SK-N-SH (cell line): ENCODE measurements around the gene LENG9. TPM values are rescaled to one million over a fixed set of nuclear protein-coding genes. Genes with fewer than 3 reads are reported as not detected.

ENCODE experiments used
- CTCF ChIA-PET: fragments of 300-600, 350-600 bp; formaldehyde crosslinking; extraction: SDS; loops from one replicate; lab custom pipeline; 2021; lab: Yijun Ruan, JAX
- POLR2A ChIA-PET: fragments of 350-600 bp; sonication (Branson Sonifier 250); formaldehyde crosslinking; extraction: SDS; loops from one replicate; lab custom pipeline; 2020; ENCODE audit warnings: antibody characterized with exemption, inconsistent platforms; lab: Yijun Ruan, JAX
- DNase-seq: peaks from one replicate; pipeline ENCODE4 v3.0.0; 2012
- H2AFZ ChIP-seq: fragments of 200-600 bp; sonication (generic); 2 replicates; pipeline ENCODE4 v1.8.1; 2016; ENCODE audit warnings: antibody characterized with exemption, mild to moderate bottlenecking, low read depth
- H3F3A ChIP-seq: fragments of 200-600 bp; sonication (generic); replicated peaks from 2 replicates; pipeline ENCODE3; 2016; ENCODE audit warnings: antibody characterized with exemption, mild to moderate bottlenecking; ENCODE audit not compliant: insufficient read depth
- H3K27ac ChIP-seq, 2 experiments: fragments of 200-500 bp in 1 of 2; fragments of 200-600 bp in 1 of 2; sonication (Bioruptor generic) in 1 of 2; sonication (generic), shearing (Covaris generic) in 1 of 2; 2 replicates each; pipeline versions ENCODE4 v1.5.1 to v1.6.1; 2014 to 2016; ENCODE audit warnings: low read depth in 2 of 2, inconsistent platforms in 1 of 2, low read length in 1 of 2, mild to moderate bottlenecking in 1 of 2, mixed read lengths in 1 of 2
- H3K27me3 ChIP-seq: fragments of 200-600 bp; sonication (generic), shearing (Covaris generic); 2 replicates; pipeline ENCODE4 v1.6.1; 2016; ENCODE audit warnings: mixed run types; ENCODE audit not compliant: insufficient read depth
- H3K36me3 ChIP-seq, 2 experiments: fragments of 200-500 bp in 1 of 2; fragments of 200-600 bp in 1 of 2; sonication (Bioruptor generic) in 1 of 2; sonication (generic) in 1 of 2; replicated peaks in 1 of 2; 2 replicates each; pipeline versions ENCODE3 to v1.5.1; 2014 to 2016; ENCODE audit warnings: low read length in 1 of 2, mild to moderate bottlenecking in 1 of 2; ENCODE audit not compliant: insufficient read depth in 2 of 2, control insufficient read depth in 1 of 2
- H3K4me1 ChIP-seq, 2 experiments: fragments of 200-500 bp in 1 of 2; fragments of 200-600 bp in 1 of 2; sonication (Bioruptor generic) in 1 of 2; sonication (generic), shearing (Covaris generic) in 1 of 2; 2 replicates each; pipeline versions ENCODE4 v1.5.1 to v1.6.1; 2014 to 2016; ENCODE audit warnings: low read depth in 1 of 2, low read length in 1 of 2, mixed run types in 1 of 2; ENCODE audit not compliant: insufficient read depth in 2 of 2, control insufficient read depth in 1 of 2
- H3K4me2 ChIP-seq: fragments of 200-600 bp; sonication (generic), shearing (Covaris generic); 2 replicates; pipeline ENCODE4 v1.6.1; 2017; ENCODE audit warnings: mixed run types
- H3K4me3 ChIP-seq, 2 experiments: fragments of 200-500 bp in 1 of 2; fragments of 200-600 bp in 1 of 2; sonication (Bioruptor generic) in 1 of 2; sonication (generic), shearing (Covaris generic) in 1 of 2; 2 replicates each; pipeline versions ENCODE4 v1.5.1 to v1.8.1; 2014 to 2016; ENCODE audit warnings: low read depth in 2 of 2, inconsistent platforms in 1 of 2, low read length in 1 of 2, mild to moderate bottlenecking in 1 of 2, mixed read lengths in 1 of 2, moderate library complexity in 1 of 2
- H3K79me2 ChIP-seq: fragments of 200-600 bp; sonication (generic); 2 replicates; pipeline ENCODE4 v1.8.1; 2017; ENCODE audit warnings: mild to moderate bottlenecking; ENCODE audit not compliant: insufficient read depth
- H3K9ac ChIP-seq: fragments of 200-600 bp; sonication (generic); 2 replicates; pipeline ENCODE4 v1.6.1; 2017; ENCODE audit warnings: mixed run types
- H3K9me2 ChIP-seq: fragments of 200-600 bp; sonication (generic); 2 replicates; pipeline ENCODE4 v1.6.1; 2017; ENCODE audit warnings: mixed run types
- H3K9me3 ChIP-seq: fragments of 200-600 bp; sonication (generic); 2 replicates; pipeline ENCODE4 v1.6.1; 2017; ENCODE audit warnings: mixed run types, mild to moderate bottlenecking, moderate library complexity
- H4K20me1 ChIP-seq: fragments of 200-600 bp; sonication (generic); 2 replicates; pipeline ENCODE4 v1.6.1; 2017; ENCODE audit warnings: mild to moderate bottlenecking, mixed run types; ENCODE audit not compliant: insufficient read depth
- CHD2 ChIP-seq: fragments of 150-350 bp; IDR thresholded peaks from 2 replicates; pipeline ENCODE4 v1.6.1; 2018; ENCODE audit warnings: low read length; ENCODE audit not compliant: partially characterized antibody
- EP300 ChIP-seq, 2 experiments: IDR thresholded peaks; 2 replicates each; pipeline versions ENCODE4 v1.4.0 to v1.6.1; 2012; ENCODE audit warnings: borderline replicate concordance in 1 of 2, low read depth in 1 of 2, low read length in 1 of 2
- EZH2phosphoT487 ChIP-seq: fragments of 200-600 bp; sonication (generic); IDR thresholded peaks from 2 replicates; pipeline ENCODE4 v1.6.1; 2017; ENCODE audit warnings: low read depth, mixed run types, mild to moderate bottlenecking, antibody characterized with exemption, moderate library complexity, borderline replicate concordance
- FOSL2 ChIP-seq: IDR thresholded peaks from 2 replicates; pipeline ENCODE4 v1.4.0; 2012; ENCODE audit warnings: low read depth, mild to moderate bottlenecking, moderate library complexity, borderline replicate concordance
- FOXJ3 ChIP-seq: sonication (generic); formaldehyde crosslinking; IDR thresholded peaks from 2 replicates; pipeline ENCODE4 v1.5.1; 2020; ENCODE audit warnings: mild to moderate bottlenecking, missing genetic modification reagents
- FOXM1 ChIP-seq: IDR thresholded peaks from 2 replicates; pipeline ENCODE4 v1.4.0; 2012; ENCODE audit warnings: low read depth, mild to moderate bottlenecking
- GATA2 ChIP-seq: sonication (generic); formaldehyde crosslinking; IDR thresholded peaks from 2 replicates; pipeline ENCODE4 v1.5.0; 2020; ENCODE audit warnings: mild to moderate bottlenecking, missing genetic modification reagents
- JUND ChIP-seq: IDR thresholded peaks from 2 replicates; pipeline ENCODE4 v1.4.0; 2012
- MAX ChIP-seq: IDR thresholded peaks from 2 replicates; pipeline ENCODE4 v1.4.0; 2012; ENCODE audit warnings: low read depth
- MEF2A ChIP-seq: IDR thresholded peaks from 2 replicates; pipeline ENCODE4 v1.4.0; 2012; ENCODE audit warnings: low read depth, borderline replicate concordance
- NFIC ChIP-seq: IDR thresholded peaks from 2 replicates; pipeline ENCODE4 v1.4.0; 2012; ENCODE audit warnings: borderline replicate concordance
- POLR2AphosphoS5 ChIP-seq: IDR thresholded peaks from 2 replicates; pipeline ENCODE4 v1.6.1; 2012; ENCODE audit warnings: low read depth, low read length
- RAD21 ChIP-seq: IDR thresholded peaks from 2 replicates; pipeline ENCODE4 v1.6.1; 2012; ENCODE audit warnings: mild to moderate bottlenecking, low read length
- RCOR1 ChIP-seq: fragments of 150-350 bp; IDR thresholded peaks from 2 replicates; pipeline ENCODE4 v1.6.1; 2017; ENCODE audit warnings: antibody characterized with exemption, low read length
- REST ChIP-seq: IDR thresholded peaks from 2 replicates; pipeline ENCODE4 v1.6.1; 2012; ENCODE audit warnings: mild to moderate bottlenecking, low read depth, low read length, moderate library complexity
- RFX5 ChIP-seq: IDR thresholded peaks from 2 replicates; pipeline ENCODE4 v1.6.1; 2012; ENCODE audit warnings: mild to moderate bottlenecking, improper control_type of control experiment, low read length
- SMC3 ChIP-seq: IDR thresholded peaks from 2 replicates; pipeline ENCODE4 v1.6.1; 2012; ENCODE audit warnings: low read depth, low read length, improper control_type of control experiment
- TEAD4 ChIP-seq: IDR thresholded peaks from 2 replicates; pipeline ENCODE4 v1.4.0; 2012; ENCODE audit warnings: mild to moderate bottlenecking, borderline replicate concordance; ENCODE audit not compliant: insufficient read depth
- USF2 ChIP-seq: fragments of 150-350 bp; IDR thresholded peaks from 2 replicates; pipeline ENCODE4 v1.6.1; 2017; ENCODE audit warnings: antibody characterized with exemption, low read length, low read depth, borderline replicate concordance
- WGBS: methylation state at CpG from one replicate; pipeline ENCODE4 v1.1.6; 2017; ENCODE audit warnings: low lambda C conversion rate; 5-methylcytosine and 5-hydroxymethylcytosine counted together
- polyA plus RNA-seq, 3 experiments: library from polyadenylated mRNA; depleted of rRNA; stranded (reverse); fragments of >200 nt; gene quantifications; 2 replicates each; pipeline ENCODE4 v1.2.3, GENCODE V29; 2012
- TF ChIP-seq, protein P1 (sequence below): fragments of 200-600 bp; sonication (generic); IDR thresholded peaks from 2 replicates; pipeline ENCODE4 v1.6.1; 2017; ENCODE audit warnings: antibody characterized with exemption, mild to moderate bottlenecking, moderate library complexity

LENG9 gene
- polyA plus RNA-seq, 1 of the 3 experiments (the other 2 are of a cell fraction) = 0.20 TPM

GRCh38 chr19:54489341-54489740 is 25.8 kb upstream of the LENG9 start:
- H3K4me3 ChIP-seq = no peak overlapping the region
- H2AFZ ChIP-seq = no peak overlapping the region
- H4K20me1 ChIP-seq = no peaks in the 10 kb centered on the region
- ChIA-PET POLR2A (no interaction called here), CTCF (interaction anchor here (1.0 to 1.4 kb wide), 2 partner anchors 8 to 184 kb away, joined by 3 to 8 read pairs; no protein-coding TSS in a partner anchor)
- H3K27ac ChIP-seq = no peak overlapping the region
- no peak for DNase-seq
- H3K9me3 ChIP-seq = no peaks in the 10 kb centered on the region
- H3K4me2 ChIP-seq = no peak overlapping the region
- H3K9me2 ChIP-seq = no peaks in the 10 kb centered on the region
- peaks cover 66% of the 10 kb centered on the region for H3K27me3 ChIP-seq
- WGBS = 11% methylated on average over 7 of the region's 7 CpGs
- no peak for TF ChIP-seq FOSL2
- H3K79me2 ChIP-seq = no peaks in the 10 kb centered on the region
- H3K4me1 ChIP-seq = no peaks in the 10 kb centered on the region
- H3F3A ChIP-seq = no peaks in the 10 kb centered on the region
- H3K9ac ChIP-seq = no peak overlapping the region
- H3K36me3 ChIP-seq = no peaks in the 10 kb centered on the region

DNA sequence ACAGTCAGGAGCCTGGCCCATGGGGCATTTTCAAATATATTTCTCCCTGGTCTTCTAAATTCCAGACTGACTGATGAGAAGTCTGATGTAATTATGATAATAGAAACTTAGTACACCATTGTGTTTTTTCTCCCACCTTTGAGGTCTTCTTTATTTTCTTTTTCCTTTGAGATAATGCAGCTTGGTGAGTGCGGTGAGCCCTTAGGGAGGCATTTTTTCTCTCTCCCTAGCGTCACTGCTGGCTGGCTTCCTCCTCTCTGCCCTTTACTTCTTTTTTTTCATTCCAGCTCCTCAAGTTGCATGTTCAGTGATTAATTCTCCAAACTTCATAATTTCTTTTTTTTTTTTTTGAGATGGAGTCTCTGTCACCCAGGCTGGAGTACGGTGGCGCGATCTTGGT is 22.3 kb upstream of the LENG9 start:
- H3F3A ChIP-seq = no peaks in the 10 kb centered on the region
- CTCF ChIA-PET = no interaction called here

More for the DNA sequence above, 22.3 kb upstream of the LENG9 start:
- Histone ChIP-seq H3K9me2 (no peaks in the 10 kb centered on the region), H4K20me1 (no peaks in the 10 kb centered on the region), H3K9ac (no peak overlapping the region), H3K4me1 (no peaks in the 10 kb centered on the region)
- TF ChIP-seq EP300 (IDR thresholded peaks at IDR 0.05; ENCODE audit: borderline replicate concordance in 1 of 2, low read depth in 1 of 2, low read length in 1 of 2) (no peak), REST (no peak), CHD2 (no peak), RFX5 (no peak), FOSL2 (no peak), GATA2 (no peak), EZH2phosphoT487 (no peak), RAD21 (no peak), FOXM1 (no peak), FOXJ3 (CRISPR knock-in tag) (no peak), TEAD4 (no peak), JUND (no peak), MEF2A (no peak), SMC3 (no peak), POLR2AphosphoS5 (no peak), MAX (no peak), RCOR1 (no peak), USF2 (no peak), NFIC (no peak)
- TF ChIP-seq, protein P1, sequence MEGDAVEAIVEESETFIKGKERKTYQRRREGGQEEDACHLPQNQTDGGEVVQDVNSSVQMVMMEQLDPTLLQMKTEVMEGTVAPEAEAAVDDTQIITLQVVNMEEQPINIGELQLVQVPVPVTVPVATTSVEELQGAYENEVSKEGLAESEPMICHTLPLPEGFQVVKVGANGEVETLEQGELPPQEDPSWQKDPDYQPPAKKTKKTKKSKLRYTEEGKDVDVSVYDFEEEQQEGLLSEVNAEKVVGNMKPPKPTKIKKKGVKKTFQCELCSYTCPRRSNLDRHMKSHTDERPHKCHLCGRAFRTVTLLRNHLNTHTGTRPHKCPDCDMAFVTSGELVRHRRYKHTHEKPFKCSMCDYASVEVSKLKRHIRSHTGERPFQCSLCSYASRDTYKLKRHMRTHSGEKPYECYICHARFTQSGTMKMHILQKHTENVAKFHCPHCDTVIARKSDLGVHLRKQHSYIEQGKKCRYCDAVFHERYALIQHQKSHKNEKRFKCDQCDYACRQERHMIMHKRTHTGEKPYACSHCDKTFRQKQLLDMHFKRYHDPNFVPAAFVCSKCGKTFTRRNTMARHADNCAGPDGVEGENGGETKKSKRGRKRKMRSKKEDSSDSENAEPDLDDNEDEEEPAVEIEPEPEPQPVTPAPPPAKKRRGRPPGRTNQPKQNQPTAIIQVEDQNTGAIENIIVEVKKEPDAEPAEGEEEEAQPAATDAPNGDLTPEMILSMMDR = no peak
- TF ChIP-seq, all 33 proteins: peak for 0
- no peaks in the 10 kb centered on the region for H3K9me3 ChIP-seq
- H3K27me3 ChIP-seq = peaks cover 56% of the 10 kb centered on the region
- no peaks in the 10 kb centered on the region for H3K36me3 ChIP-seq
- no peak for DNase-seq
- no peak overlapping the region for H3K4me3 ChIP-seq
- H3K4me2 ChIP-seq = no peak overlapping the region
- H3K27ac ChIP-seq = no peak overlapping the region
- H3K79me2 ChIP-seq = no peaks in the 10 kb centered on the region
- 36% methylated on average over 5 of the region's 5 CpGs for WGBS
- H2AFZ ChIP-seq = no peak overlapping the region
- POLR2A ChIA-PET = no interaction called here
